ENCODE measurements around the gene NOS1AP.

NOS1AP gene

DNA sequence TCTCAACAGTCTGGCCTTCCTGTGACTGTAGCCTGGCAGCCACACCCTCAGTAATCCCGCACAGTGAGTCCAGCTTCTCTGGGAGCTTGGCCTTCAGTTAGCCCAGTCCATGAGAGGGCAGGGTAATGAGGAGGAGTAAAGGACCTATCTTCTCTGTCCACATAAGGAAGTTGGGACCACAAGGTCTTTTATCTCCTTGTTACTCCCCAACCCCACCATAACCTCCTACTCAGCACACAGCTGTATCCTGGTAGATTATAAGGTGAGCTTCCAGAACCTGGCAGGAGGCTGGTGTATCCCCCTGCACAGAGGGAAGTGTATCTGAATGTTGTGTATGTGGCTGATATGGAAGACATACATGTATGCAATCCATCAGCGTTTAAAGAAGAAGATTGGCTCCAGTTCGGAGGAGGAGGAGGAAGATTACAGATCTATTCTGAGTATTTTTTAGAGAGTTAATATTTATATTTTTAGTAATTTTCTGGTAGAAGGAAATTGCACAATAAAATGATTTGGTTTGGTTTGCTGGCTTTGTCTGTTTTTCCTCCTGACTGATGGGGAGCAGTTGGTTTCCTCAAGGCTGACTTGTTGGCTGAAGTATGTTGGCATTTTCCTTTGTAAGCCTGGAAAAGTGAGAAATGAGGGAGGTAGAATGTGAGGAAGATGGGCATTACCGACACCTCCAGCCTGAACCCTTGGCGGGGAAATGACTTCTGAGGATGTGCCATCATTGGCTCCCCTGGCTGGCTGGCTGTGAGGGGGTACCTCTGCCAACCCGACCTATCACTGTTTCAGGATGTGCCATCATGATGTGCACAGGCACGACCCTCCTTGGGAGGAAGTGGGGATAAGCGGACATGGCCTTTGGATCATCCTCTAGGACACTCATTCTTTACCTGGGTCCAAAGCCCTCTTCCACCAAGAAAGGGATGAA lies 317.1 kb downstream of the NOS1AP start:
- no peak for DNase-seq (ENCODE audit: low read depth)

DNA sequence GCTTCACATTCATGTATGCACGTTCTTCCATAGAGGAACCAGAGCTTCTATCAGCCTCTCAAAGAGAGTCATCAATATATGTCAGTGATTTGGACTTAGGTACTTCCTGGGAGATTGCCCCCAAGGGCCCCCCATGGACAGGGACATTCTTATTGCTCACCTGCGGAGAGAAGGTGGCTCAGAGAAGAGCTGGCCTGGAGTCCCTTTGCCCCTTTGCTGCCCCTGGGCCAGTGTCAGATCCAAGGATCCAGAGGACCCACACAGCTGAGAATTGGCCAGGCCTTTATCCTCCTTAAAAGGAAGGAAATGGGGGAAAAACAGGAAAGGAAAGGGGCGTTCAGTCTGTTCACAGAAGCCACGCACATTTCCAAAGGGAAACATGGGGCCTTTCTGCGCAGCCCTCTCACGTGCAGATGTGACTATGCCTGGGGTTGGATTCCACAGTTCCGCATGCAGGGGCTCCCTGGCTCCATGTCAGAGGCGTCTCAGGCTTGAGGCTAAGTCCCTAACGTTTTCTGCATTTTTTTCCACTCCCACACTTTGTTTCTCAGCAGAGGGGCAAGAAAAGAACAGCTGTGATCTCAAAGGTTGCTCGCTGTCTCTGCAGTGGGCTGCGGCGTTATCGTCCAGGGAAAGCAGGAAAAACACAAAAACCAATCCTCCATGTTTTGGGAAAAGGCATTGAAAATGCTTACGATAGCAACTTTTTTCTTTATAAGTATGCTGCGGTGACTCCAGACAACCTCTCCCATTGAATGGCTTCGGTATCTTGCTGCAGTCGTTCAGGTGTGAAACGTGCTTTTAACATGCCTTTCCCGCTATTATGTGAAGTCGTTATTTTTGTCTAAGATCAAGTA lies 318.0 kb downstream of the NOS1AP start:
- no peak for DNase-seq (ENCODE audit: low read depth)

DNA sequence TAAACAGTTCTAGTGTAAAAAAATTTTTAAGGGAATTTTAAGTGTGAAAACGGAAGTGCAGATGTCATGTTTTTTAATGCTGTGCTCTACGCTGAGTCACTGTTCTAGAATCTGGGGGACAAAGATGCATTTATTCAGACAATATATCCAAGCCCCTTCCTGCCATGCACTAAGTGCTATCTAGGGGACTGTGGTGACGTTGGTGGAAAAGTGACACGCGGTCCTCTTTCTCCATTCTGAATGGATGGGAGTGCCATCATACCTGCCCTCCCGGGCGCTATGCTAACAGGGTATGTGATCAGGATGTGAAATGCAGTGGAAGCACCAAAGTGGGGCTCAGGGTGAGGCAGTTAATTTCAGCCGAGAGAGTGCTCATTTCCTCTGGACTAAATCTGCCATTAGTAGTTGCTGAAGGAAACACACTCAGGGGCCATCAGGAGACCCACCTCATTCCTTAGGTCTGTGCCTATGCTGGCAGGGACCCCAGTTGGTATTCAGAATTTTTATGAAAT lies 318.6 kb downstream of the NOS1AP start:
- DNase-seq (ENCODE audit: low read depth), result no peak

DNA sequence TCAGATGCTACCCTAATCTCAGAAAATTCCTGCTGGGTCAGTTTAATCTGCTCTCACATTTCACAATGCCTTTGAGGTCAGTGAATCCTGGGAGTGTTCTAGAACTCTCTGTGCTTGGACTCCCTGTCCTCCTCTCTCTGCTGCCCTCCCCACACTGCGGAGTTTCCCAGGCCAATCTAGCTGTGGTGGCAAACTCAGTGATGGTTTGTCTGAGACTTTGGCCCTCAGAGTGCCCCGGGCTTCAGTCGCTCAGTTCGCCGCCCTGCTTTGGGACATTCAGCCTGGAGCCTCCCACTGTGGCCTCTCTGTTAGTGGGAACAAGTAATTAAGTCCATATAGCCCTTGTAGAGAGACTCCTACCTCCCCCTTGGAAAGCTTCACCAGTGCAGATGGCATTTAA lies 319.1 kb downstream of the NOS1AP start:
- DNase-seq (ENCODE audit: low read depth), result no peak

DNA sequence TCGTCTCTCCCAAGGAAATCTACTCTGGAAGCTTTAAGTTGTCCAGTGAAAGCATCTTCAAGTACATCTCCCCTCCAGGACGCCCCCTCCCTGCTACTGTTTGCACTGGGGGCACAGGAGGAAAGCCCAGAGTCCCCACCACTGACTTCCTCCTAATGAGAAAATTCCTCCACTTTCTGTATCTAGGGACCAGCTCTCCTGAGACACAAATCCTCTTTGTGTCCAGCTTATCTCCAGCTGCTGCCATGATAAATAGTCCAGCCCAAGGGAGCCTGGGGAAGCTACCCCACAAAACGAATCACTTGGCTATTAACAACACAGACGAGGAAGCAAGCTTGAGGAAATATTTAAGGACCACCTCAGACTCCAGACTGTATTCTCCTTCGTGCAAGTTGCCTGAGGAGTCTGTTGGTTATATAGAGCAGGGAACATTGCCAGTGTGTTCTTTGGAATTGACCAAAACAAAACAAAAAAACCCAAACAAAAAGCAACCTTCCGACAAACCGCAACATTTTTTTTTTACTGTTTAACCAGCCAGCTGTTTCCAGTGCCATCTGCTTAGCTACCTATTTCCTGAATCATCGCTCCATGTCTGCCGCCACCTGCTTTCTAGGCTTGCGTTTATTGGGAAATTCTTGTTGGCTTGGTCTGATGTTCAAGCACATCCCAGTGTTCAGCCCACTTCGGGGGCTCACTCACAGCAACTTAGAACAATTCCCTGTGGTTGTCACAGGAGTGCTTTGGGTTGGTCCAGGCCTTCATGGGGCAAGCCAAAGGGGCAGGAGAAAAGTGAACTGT lies 319.7 kb downstream of the NOS1AP start:
- no peak for DNase-seq (ENCODE audit: low read depth)

DNA sequence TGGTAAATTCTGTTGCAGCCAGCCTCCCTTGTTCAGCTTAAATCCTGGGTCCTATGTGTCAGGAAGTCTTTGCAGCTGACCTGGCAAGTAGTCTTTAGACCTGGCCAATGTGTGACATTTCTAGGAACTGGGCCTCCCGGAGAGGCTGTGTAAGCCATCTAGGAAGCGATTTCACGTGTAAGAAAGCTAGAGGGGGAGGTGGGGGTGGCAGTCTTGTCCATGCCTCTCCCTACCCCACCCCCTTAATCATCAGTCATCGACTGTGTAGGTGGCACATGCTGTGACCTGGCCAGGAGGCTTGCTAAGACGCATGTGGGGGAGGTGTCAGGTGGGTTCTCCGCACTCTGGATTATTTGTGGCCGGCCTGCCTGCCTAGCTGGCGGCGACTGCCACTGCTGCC lies 320.5 kb downstream of the NOS1AP start:
- no peak for DNase-seq (ENCODE audit: low read depth)

DNA sequence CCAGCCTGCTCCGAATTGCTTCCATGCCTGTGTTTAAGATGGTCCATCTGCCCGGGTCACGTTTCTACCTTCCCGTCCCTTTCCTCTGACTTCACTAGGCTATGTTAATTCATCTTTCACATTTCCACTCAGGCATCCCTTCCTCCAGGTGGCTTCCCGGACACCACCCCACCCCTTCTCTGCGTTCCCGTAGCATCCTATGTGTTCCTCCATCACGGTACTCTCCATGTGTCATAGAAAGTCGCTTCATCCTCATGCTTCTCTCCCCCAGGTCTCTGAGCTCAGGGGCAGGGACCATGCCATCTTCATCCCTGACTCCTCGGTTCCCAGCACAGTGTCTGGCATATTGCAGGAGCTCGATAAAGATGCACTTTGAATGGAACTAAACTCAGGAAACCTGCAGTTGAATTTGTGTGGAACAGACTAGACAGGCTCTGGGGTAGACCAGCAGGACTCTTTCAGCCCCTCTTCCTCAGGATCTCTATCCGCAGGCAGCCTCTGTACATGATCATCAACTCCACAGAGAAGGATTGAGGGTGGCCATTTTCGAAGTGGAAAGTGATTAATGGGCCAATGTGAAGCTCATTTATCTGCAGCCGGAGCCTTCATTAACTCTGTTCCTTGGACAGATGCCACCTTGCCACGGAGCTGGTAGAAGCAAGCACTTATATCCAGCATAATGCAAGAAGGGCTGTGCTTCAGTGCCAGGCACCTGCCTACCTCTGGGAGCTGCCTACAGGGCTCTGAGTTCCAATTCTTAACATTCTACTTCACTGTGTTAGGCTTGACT lies 321.1 kb downstream of the NOS1AP start:
- DNase-seq (ENCODE audit: low read depth), result no peak

DNA sequence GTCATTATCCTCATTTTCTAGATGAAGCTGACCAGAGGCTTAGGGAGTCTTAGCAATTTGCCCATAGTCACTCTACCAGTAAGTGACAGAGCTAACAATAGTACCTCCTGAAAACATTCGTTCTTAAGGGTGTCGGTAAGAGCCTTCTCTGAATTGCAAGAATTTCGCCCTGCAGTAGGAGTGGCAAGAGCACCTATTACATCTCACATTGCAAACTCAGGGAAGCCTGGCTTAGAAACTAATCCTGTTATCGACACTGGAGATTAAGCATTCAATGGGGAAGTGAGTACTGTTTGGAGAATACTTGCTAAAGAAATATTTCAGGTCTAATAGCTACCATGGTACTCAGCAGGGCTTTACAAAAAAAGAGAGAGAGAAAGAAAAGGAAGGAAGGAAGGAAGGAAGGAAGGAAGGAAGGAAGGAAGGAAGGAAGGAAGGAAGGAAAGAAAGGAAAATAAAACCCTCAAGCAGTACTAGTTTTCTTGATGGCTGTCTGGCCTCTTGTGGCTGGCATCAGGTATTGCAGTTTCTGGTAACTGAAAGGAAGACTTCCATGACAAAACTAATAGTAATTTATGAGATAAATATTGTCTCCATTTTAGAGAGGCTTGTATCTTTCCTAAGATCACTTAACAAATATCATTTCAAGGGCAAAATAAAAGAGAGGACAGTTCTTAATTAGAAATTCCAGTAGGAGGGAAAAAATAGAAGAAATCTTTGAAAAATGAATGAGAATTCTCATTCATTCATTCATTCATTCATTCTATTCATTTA lies 322.5 kb downstream of the NOS1AP start:
- DNase-seq (ENCODE audit: low read depth), result no peak

DNA sequence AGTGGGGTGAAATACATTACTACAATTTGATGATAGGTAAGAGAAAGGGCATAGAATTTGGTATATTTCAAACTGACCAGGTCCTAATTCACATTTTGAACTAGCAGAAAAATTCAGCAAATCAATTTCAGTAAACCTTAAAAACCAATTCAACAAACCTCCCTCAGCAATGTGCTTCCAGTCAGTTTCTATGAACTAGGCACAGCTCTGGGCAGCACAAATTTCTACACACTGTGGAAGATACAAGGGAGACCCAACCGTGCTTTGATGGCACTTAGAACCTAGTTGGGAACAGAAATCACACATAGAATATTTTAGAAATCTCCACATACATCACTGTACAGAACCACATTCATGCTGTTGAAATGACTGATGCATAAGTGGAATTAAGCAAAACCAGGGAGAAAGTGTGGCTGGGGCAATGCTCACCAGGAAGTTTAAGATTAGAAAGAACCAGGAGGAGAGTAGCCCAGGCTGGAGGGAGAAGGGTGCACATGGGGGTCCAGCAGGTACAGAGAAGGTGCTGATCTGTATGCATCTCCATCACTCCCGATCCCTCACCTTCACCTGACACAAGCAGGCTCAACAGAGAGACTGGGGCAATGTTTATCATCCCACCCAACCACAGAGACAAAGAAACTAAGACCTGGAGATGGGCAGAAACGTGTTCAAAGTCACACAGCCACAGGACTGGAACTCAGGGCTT lies 326.9 kb downstream of the NOS1AP start:
- no peak for DNase-seq (ENCODE audit: low read depth)

DNA sequence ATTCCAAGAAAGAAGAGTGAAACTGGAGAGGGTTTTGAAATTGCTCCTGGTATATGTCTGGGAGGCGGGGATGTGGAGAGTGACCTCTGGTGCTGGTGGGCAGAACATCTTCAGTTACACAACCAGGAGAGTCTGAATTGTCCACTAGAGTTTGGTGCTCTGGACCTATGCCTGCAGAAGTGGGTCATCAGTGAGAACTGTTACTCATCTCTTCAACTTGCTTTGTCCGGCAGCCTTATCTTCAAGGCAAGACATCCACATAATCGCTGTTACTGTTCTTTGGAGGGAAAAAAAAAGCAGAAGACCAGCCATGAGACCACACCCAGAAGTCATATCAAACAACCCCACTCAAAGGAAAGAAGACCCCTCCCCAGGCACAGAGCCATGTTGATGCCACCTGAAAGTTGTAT lies 327.6 kb downstream of the NOS1AP start:
- no peak for DNase-seq (ENCODE audit: low read depth)

DNA sequence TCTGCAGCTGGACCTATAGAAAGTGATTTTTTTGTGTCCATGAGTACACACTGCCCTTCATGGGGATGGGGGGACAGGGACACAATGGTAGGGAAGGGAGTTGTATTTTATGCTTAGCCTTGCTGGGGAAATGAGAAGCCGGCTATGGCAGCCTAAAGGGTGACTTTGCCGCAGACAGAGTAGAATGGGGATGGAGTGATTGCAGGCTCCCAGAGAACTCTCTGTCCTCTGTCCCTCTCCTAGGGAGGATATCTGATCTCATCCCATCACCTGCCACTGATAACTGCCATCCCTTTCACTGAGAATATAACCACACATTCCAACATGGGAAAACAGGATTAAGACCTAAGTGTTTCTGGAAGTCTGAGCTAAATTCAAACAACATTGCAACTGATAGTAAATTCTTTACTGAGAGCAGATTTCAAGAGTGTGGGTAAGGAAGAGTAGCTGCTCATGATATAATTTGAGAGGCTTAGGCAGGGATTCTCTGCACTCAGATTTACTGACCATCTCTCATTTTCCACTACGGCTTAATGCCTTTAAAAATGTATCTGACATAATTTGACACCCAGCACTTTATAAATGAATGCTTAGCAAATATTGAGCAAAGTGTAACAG lies 328.6 kb downstream of the NOS1AP start:
- no peak for DNase-seq (ENCODE audit: low read depth)

DNA sequence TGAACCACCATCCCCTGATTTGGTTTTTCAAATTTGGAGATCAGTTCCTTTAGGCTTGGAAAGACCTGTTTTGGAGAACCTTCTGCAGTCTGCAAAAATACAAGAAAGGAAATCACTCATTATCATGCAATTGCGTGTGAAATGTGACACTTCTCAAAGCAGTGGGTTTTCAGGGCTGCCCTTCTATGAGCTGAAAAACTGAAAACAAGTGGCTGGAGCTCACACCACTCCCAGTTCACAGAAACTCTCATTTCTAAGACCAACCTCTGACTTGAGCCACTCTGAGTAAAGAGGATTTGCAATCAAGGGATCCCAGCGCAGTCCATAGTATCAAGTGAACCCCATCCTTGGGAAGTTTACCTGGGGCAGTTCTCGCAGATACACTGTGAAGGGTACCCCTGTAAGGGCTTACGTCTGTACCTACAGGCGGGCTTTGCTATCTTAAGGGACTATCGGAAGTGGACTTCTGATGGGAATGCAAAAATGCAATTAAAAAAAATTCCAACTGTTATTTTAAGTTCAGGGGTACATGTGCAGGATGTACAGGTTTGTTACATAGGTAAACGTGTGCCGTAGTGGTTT lies 329.6 kb downstream of the NOS1AP start:
- DNase-seq (ENCODE audit: low read depth), result no peak

DNA sequence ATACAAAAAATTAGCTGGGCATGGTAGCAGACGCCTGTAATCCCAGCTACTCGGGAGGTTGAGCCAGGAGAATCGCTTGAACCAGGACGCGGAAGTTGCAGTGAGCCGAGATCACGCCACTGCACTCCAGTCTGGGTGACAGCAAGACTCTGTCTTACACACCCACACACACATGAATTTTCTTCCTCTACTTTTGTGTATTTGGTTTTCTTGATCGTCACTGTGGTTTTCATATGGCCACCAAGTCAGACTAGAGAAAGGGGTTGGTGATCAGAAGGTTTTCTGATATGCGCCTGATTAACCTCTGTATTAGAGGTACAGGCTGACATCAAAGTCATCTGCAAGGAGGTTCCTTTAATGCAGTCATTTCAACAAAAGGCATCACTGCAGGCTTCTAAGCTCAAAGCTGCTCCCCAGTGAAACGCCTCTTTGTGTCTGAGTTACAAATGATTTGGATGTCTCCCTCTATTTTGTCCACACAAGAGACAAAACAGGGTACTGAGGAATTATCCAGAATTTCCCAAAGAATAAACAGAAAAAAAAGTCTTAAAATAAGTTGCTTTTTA lies 331.4 kb downstream of the NOS1AP start:
- DNase-seq (ENCODE audit: low read depth), result no peak

DNA sequence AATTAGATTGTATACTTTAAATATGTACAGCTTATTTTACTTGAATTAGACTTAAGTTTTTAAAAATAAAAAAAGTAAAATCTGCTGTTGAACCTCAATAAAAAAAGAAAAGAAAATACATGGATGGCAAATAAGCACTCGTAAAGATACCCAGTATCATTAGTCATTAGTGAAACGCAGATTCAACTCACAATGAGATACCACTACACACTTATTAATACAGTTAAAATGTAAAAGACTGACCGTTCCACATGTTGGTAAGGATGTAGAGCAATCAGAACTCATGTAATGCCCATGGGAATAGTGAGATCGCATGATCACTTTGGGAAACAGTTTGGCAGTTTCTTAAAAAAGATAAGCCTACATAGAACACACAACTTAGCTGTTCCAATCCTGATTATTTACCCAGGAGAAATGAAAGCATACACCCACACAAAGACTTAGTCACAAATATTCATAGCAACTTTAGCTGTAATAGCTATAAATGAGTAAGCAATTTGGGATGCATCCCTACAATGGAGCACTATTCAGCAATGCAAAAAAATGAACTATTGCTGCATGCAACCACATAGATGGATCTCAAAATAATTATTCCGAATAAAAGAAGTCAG lies 335.2 kb downstream of the NOS1AP start:
- no peak for DNase-seq (ENCODE audit: low read depth)

DNA sequence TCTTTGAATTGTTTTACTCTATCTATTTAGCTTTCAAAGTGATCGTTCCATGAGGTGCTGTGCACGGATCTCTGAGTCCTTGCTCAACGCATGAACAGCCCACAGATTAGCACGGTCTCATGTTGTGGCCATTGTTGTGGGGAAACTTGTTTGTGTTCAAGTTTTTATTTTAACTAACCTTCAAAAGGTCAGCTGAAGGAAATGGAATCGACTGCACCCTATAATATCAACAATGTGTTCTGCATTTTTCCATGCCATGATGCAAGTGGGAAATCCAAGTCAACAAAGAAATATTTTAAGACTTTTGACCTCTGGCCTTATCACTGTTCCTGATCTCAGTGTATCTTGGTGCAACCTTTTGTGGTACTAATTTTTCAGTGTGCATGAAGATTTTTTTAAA lies 336.3 kb downstream of the NOS1AP start:
- no peak for DNase-seq (ENCODE audit: low read depth)

DNA sequence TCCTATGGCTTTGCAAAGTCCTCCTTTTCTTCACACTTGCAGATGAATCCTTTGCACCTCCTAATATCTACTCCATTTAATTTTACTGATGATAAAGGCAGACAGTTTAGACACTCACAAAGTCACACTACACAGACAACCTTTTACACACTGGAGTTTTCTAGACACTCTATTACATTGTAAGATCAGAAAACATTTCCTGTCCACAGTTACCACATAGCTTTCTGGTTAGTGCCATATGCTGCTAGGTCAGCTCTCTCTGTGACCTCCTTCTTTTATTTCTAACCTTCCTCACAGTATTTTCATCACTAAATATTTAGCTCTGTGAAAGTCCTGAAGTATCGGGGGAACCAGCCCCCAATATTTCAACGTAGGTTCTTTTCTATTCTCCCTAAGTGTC lies 337.3 kb downstream of the NOS1AP start:
- DNase-seq (ENCODE audit: low read depth), result no peak

DNA sequence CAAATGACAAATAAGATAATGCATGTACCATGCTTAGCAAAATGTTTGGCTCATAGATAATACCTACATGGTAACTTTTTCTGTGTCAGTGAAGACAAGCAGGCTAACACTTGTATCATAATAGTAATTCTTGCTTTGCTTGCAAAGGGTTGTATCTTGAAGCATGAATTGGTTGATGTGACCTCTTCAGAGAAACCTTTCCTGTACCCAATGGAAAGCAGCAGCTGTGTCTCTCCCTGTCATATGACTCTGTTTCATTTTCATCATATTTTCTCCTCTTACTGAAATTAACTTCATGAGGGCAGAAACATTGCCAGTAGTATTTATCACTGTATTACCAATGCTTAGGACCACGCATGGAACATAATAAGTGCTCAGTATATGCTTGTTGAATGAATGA lies 338.0 kb downstream of the NOS1AP start:
- no peak for DNase-seq (ENCODE audit: low read depth)

DNA sequence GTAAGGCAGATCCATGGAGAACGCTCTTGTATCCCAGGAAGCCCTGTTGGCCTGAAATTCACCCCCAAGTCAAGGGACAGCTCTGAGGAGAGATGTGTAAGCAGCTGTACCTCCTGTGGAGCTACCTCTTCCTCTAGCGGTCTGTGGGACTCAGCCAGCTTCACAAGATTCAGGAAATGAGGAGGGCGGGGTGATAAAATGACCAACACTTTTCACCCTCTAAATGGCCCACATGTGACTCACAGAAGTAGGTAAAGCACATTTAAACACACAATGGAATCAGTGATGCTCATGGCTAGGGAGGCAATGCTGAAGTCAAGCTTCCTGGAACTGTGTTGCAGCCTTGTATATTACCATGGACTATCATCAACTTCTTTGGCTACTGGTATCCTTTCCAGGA lies 342.5 kb downstream of the NOS1AP start, which contains the start of gene SH2D1B:
TSS of gene SH2D1B (minus strand) at position 135 of the 400 bp plus-strand sequence. CDS start at position 15, 120 bp downstream.
- DNase-seq (ENCODE audit: low read depth), result no peak
